Spleen (tissue), 7 donors: ENCODE data around the gene RPS6KC1.

Experiments
- CTCF ChIP-seq, 11 experiments: fragments of 200-600 bp in 7 of 11; fragments of 450-650 bp in 4 of 11; sonication (generic) in 4 of 11; IDR thresholded peaks in 8 of 11; conservative IDR thresholded peaks in 3 of 11; 1 replicate in 7 of 11; 2 replicates in 4 of 11; pipeline versions ENCODE4 v1.4.0 to v1.8.0; 2016 to 2021; ENCODE audit warnings: antibody characterized with exemption in 11 of 11, inconsistent platforms in 4 of 11, mild to moderate bottlenecking in 1 of 11
- POLR2A ChIP-seq, 3 donors: fragments of 450-650 bp; IDR thresholded peaks; one replicate each; pipeline ENCODE4 v1.5.1; 2017; ENCODE audit warnings: antibody characterized with exemption in 3 of 3, mild to moderate bottlenecking in 1 of 3
- POLR2AphosphoS5 ChIP-seq, 3 donors: sonication (generic); formaldehyde crosslinking; IDR thresholded peaks; one replicate each; pipeline ENCODE4 v1.5.1; 2017; ENCODE audit warnings: antibody characterized with exemption in 3 of 3
- donor health status: DM: no; HTN: no; CAD: no; lungs with moderate emphysema.
- donor health status: DM: no; HTN: no; CAD: no.
- donor health status: DM: no; HTN: no; CAD: no.

GRCh38 chr1:213276236-213276635, 225.2 kb downstream of the RPS6KC1 start:
- TF ChIP-seq CTCF (IDR thresholded peaks at IDR 0.05 in 8 of 11, conservative IDR thresholded peaks at IDR 0.05 in 3 of 11) (no peak), POLR2A (IDR thresholded peaks at IDR 0.05) (no peak), POLR2AphosphoS5 (IDR thresholded peaks at IDR 0.05) (no peak)
